A549 (cell line): Measurements from ENCODE around the gene ATG10. TPM values are rescaled to one million over a fixed set of nuclear protein-coding genes. Genes with fewer than 3 reads are reported as not detected.
"Not testable (repeated sequence)": the region's sequence is repeated elsewhere in the genome, so short reads cannot be mapped to it uniquely, and the experiment has no call there.

Source experiments
- ATAC-seq, 2 experiments: fragments of 200-7000 bp in 1 of 2; fragments of >200 bp in 1 of 2; cut with Nextera tagmentation in 1 of 2; cut with Tn5 transposase in 1 of 2; 3 replicates each; pipeline versions ENCODE4 v1.8.0 to v1.9.1; 2018 to 2020; ENCODE audit warnings: mild to moderate bottlenecking in 1 of 2, moderate library complexity in 1 of 2
- CTCF ChIA-PET: fragments of 300-600 bp; sonication (Branson Sonifier 250); formaldehyde crosslinking; extraction: SDS; loops from one replicate; lab custom pipeline; 2021; ENCODE audit warnings: antibody characterized with exemption, inconsistent platforms; lab: Yijun Ruan, JAX
- POLR2A ChIA-PET: fragments of 350-600 bp; formaldehyde crosslinking; extraction: SDS; loops from one replicate; lab custom pipeline; 2021; ENCODE audit warnings: antibody characterized with exemption, inconsistent platforms; lab: Yijun Ruan, JAX
- DNase-seq, 2 experiments: peaks; one replicate each; pipeline versions ENCODE4 v3.0.0 to v3.0.0-alpha.2; 2011 to 2016; ENCODE audit warnings: low read depth in 1 of 2, low spot score in 1 of 2
- FAIRE-seq: peaks from 2 replicates; lab custom pipeline; 2011; peaks lifted over from hg19 to GRCh38; lab: Jason Lieb, UNC
- H3K27ac ChIP-seq, 2 experiments: fragments of >200 bp; sonication (Bioruptor Twin); formaldehyde crosslinking; 3 replicates each; pipeline ENCODE4 v1.5.1; 2016 to 2017
- H3K4me1 ChIP-seq: fragments of >200 bp; sonication (Bioruptor Twin); formaldehyde crosslinking; 3 replicates; pipeline ENCODE4 v1.6.1; 2016
- H3K4me2 ChIP-seq: fragments of >200 bp; sonication (Bioruptor Twin); formaldehyde crosslinking; 3 replicates; pipeline ENCODE4 v1.6.1; 2016
- H3K4me3 ChIP-seq: fragments of >200 bp; sonication (Bioruptor Twin); formaldehyde crosslinking; 3 replicates; pipeline ENCODE4 v1.5.1; 2016
- H3K9me3 ChIP-seq: fragments of >200 bp; sonication (Bioruptor Twin); formaldehyde crosslinking; 3 replicates; pipeline ENCODE4 v1.6.1; 2016
- ATOH8 ChIP-seq: fragments of 250-450 bp; sonication (Bioruptor Pico); IDR thresholded peaks from 2 replicates; pipeline ENCODE4 v1.5.0; 2020; ENCODE audit warnings: low read depth, mild to moderate bottlenecking, moderate library complexity
- CHD4 ChIP-seq: fragments of 200-600 bp; sonication (generic); IDR thresholded peaks from 2 replicates; pipeline ENCODE4 v1.6.1; 2016; ENCODE audit warnings: antibody characterized with exemption, mild to moderate bottlenecking, borderline replicate concordance
- EHF ChIP-seq: fragments of 250-450 bp; sonication (Bioruptor Pico); IDR thresholded peaks from 2 replicates; pipeline ENCODE4 v1.5.0; 2020; ENCODE audit warnings: mild to moderate bottlenecking
- ELK1 ChIP-seq: fragments of 150-350 bp; IDR thresholded peaks from 2 replicates; pipeline ENCODE4 v1.6.1; 2014; ENCODE audit warnings: low read depth, mild to moderate bottlenecking, low read length
- FOSB ChIP-seq: fragments of 250-450 bp; sonication (Bioruptor Pico); IDR thresholded peaks from 2 replicates; pipeline ENCODE4 v1.5.0; 2020; ENCODE audit warnings: mild to moderate bottlenecking, moderate library complexity
- GATA3 ChIP-seq: IDR thresholded peaks from 2 replicates; pipeline ENCODE4 v1.6.1; 2012; ENCODE audit warnings: borderline replicate concordance
- HES2 ChIP-seq: fragments of >200 bp; sonication (Bioruptor Twin); formaldehyde crosslinking; IDR thresholded peaks from 2 replicates; pipeline ENCODE4 v1.6.1; 2016
- HOXB13 ChIP-seq: fragments of 250-450 bp; sonication (Bioruptor Pico); IDR thresholded peaks from 2 replicates; pipeline ENCODE4 v1.5.0; 2020; ENCODE audit warnings: low read depth, mild to moderate bottlenecking, moderate library complexity
- JUN ChIP-seq, 2 experiments: fragments of >200 bp; sonication (Bioruptor Twin); formaldehyde crosslinking; IDR thresholded peaks; 2 replicates in 1 of 2; 3 replicates in 1 of 2; pipeline ENCODE4 v1.6.1; 2016 to 2017
- JUNB ChIP-seq: fragments of >200 bp; sonication (Bioruptor Twin); formaldehyde crosslinking; IDR thresholded peaks from 2 replicates; pipeline ENCODE4 v1.6.1; 2016
- KDM1A ChIP-seq: fragments of 200-600 bp; sonication (generic); IDR thresholded peaks from 2 replicates; pipeline ENCODE4 v1.6.1; 2016; ENCODE audit warnings: low read depth, mild to moderate bottlenecking
- MAZ ChIP-seq: fragments of 150-350 bp; IDR thresholded peaks from 2 replicates; pipeline ENCODE4 v1.6.1; 2014; ENCODE audit warnings: antibody characterized with exemption, low read depth, low read length, borderline replicate concordance
- NPAS2 ChIP-seq: fragments of 250-450 bp; sonication (Bioruptor Pico); IDR thresholded peaks from 2 replicates; pipeline ENCODE4 v1.8.0; 2022; ENCODE audit warnings: mild to moderate bottlenecking, moderate library complexity, borderline replicate concordance
- PHF8 ChIP-seq: fragments of 200-600 bp; sonication (generic); IDR thresholded peaks from 2 replicates; pipeline ENCODE4 v1.6.1; 2016; ENCODE audit warnings: low read depth, mild to moderate bottlenecking, antibody characterized with exemption, moderate library complexity, borderline replicate concordance
- RAD21 ChIP-seq, 2 experiments: fragments of >200 bp in 1 of 2; sonication (Bioruptor Twin) in 1 of 2; formaldehyde crosslinking in 1 of 2; IDR thresholded peaks in 1 of 2; conservative IDR thresholded peaks in 1 of 2; 2 replicates in 1 of 2; 3 replicates in 1 of 2; pipeline ENCODE4 v1.6.1; 2012 to 2018; ENCODE audit warnings: inconsistent platforms in 1 of 2
- RARB ChIP-seq: fragments of 250-450 bp; sonication (Bioruptor Pico); IDR thresholded peaks from 2 replicates; pipeline ENCODE4 v1.8.0; 2021; ENCODE audit warnings: mild to moderate bottlenecking, moderate library complexity
- RCOR1 ChIP-seq: fragments of 150-350 bp; IDR thresholded peaks from 2 replicates; pipeline ENCODE4 v1.6.1; 2014; ENCODE audit warnings: antibody characterized with exemption, low read length, low read depth
- SMC3 ChIP-seq: fragments of >200 bp; sonication (Bioruptor Twin); formaldehyde crosslinking; IDR thresholded peaks from 3 replicates; pipeline ENCODE4 v1.6.1; 2018; ENCODE audit warnings: inconsistent platforms
- ZNF302 ChIP-seq: fragments of 250-450 bp; sonication (Bioruptor Pico); IDR thresholded peaks from 2 replicates; pipeline ENCODE4 v1.9.0; 2021; ENCODE audit warnings: inconsistent platforms, mild to moderate bottlenecking, moderate library complexity
- WGBS: methylation state at CpG from one replicate; pipeline ENCODE4 v1.1.6; 2017; ENCODE audit errors: missing lambda C conversion rate; 5-methylcytosine and 5-hydroxymethylcytosine counted together
- polyA plus RNA-seq, 4 experiments: library from polyadenylated mRNA; depleted of rRNA in 3 of 4; stranded (reverse); fragments of >200 nt; fragmentation: RNase III in 1 of 4; extraction: RNeasy Plus Mini Kit Qiagen cat#74134 plus additional on column Dnase treatment in 1 of 4; gene quantifications; 2 replicates in 3 of 4; 3 replicates in 1 of 4; pipeline ENCODE4 v1.2.3, GENCODE V29; 2011 to 2017
- TF ChIP-seq, protein P1 (sequence below): fragments of >200 bp; sonication (Bioruptor Twin); formaldehyde crosslinking; IDR thresholded peaks from 3 replicates; pipeline ENCODE4 v1.5.1; 2016

Gene ATG10
- polyA plus RNA-seq, 2 of the 4 experiments (the other 2 are of a cell fraction), result 12.7 to 17.9 TPM

- DNase-seq, result peak; percentile 3 to 40
- H3K4me1 ChIP-seq, result peaks cover 32% of the 10 kb centered on the region
- FAIRE-seq, result no peak
- no peak overlapping the region; the same call in 2 of the 3 replicates for H3K4me2 ChIP-seq
- ChIA-PET POLR2A (interaction anchor here (1.1 kb wide), 1 partner anchor 57 kb away, joined by 6 read pairs; no protein-coding TSS in a partner anchor), CTCF (interaction anchor here (0.6 to 5.3 kb wide), 18 partner anchors 8 to 681 kb away, joined by 3 to 36 read pairs (median 3); no protein-coding TSS in a partner anchor)
- peak in 1 of 2 experiments; percentile 52; a peak in 1 of 6 replicates for ATAC-seq
- H3K27ac ChIP-seq, result no peak overlapping the region
- no peak for TF ChIP-seq JUN (IDR thresholded peaks at IDR 0.05)
- peak; percentile 80 for TF ChIP-seq SMC3
- TF ChIP-seq, protein P1, sequence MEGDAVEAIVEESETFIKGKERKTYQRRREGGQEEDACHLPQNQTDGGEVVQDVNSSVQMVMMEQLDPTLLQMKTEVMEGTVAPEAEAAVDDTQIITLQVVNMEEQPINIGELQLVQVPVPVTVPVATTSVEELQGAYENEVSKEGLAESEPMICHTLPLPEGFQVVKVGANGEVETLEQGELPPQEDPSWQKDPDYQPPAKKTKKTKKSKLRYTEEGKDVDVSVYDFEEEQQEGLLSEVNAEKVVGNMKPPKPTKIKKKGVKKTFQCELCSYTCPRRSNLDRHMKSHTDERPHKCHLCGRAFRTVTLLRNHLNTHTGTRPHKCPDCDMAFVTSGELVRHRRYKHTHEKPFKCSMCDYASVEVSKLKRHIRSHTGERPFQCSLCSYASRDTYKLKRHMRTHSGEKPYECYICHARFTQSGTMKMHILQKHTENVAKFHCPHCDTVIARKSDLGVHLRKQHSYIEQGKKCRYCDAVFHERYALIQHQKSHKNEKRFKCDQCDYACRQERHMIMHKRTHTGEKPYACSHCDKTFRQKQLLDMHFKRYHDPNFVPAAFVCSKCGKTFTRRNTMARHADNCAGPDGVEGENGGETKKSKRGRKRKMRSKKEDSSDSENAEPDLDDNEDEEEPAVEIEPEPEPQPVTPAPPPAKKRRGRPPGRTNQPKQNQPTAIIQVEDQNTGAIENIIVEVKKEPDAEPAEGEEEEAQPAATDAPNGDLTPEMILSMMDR, result peak; percentile 63
- no peak for TF ChIP-seq JUNB
- no peak for TF ChIP-seq GATA3
- no peak for TF ChIP-seq RCOR1
- peak; percentile 61 to 69 for TF ChIP-seq RAD21 (conservative IDR thresholded peaks at IDR 0.05 in 1 of 2, IDR thresholded peaks at IDR 0.05 in 1 of 2)
- no peak for TF ChIP-seq NPAS2 (CRISPR knock-in tag)
- no peaks in the 10 kb centered on the region for H3K9me3 ChIP-seq
- H3K4me3 ChIP-seq, result no peak overlapping the region
Observed at GRCh38 chr5:82107267-82107666, 135.4 kb downstream of the ATG10 start.

DNA sequence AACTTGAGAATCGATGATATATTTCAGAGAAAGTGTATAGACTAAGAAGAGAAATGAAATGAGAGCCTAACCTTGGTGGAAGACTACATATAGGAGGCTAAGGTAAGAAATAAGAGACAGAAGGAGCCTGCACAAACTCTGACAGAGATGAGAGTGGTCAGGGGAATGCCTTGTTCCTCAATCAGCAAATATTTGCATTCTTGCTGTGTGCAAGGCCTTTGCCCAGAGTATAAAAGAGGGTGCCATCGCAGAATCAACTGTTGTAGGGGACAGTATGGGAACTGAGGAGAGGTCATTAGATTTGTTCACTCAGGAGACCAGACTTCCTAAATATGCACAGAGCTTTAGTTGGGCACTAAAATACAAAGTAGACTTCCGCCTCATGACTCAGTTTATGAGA, 137.2 kb downstream of the ATG10 start:
- Histone ChIP-seq H3K27ac (no peak overlapping the region), H3K9me3 (no peaks in the 10 kb centered on the region), H3K4me2 (no peak overlapping the region), H3K4me3 (no peak overlapping the region), H3K4me1 (peaks cover 32% of the 10 kb centered on the region)
- FAIRE-seq (no peak), ATAC-seq (no peak), DNase-seq (no peak)
- ChIA-PET POLR2A (no interaction called here), CTCF (interaction anchor here (0.7 to 5.3 kb wide), 6 partner anchors 8 to 563 kb away, joined by 3 to 36 read pairs (median 3); no protein-coding TSS in a partner anchor)
- TF ChIP-seq NPAS2 (CRISPR knock-in tag) (no peak), PHF8 (no peak), CHD4 (no peak), JUN (IDR thresholded peaks at IDR 0.05) (no peak), SMC3 (no peak), ZNF302 (CRISPR knock-in tag) (no peak), HOXB13 (CRISPR knock-in tag) (no peak), FOSB (CRISPR knock-in tag) (no peak), RAD21 (conservative IDR thresholded peaks at IDR 0.05 in 1 of 2, IDR thresholded peaks at IDR 0.05 in 1 of 2) (no peak), ATOH8 (CRISPR knock-in tag) (no peak), HES2 (no peak), RARB (CRISPR knock-in tag) (no peak), EHF (CRISPR knock-in tag) (no peak), ELK1 (no peak), KDM1A (no peak), MAZ (no peak)
- WGBS, result 77% methylated on average over 3 of the region's 3 CpGs

GRCh38 chr5:82109915-82110314, 138.1 kb downstream of the ATG10 start:
- peaks cover 31% of the 10 kb centered on the region for H3K4me1 ChIP-seq
- FAIRE-seq, DNase-seq, H3K4me3 ChIP-seq, H3K27ac ChIP-seq, H3K9me3 ChIP-seq, H3K4me2 ChIP-seq, ATAC-seq, POLR2A ChIA-PET: not testable (repeated sequence)
- WGBS, result 96% methylated on average over 2 of the region's 2 CpGs
- CTCF ChIA-PET, result interaction anchor here (5.3 kb wide), 1 partner anchor 55 kb away, joined by 36 read pairs; no protein-coding TSS in a partner anchor
